ENCODE results near the gene KLHL35. TPM values are rescaled to one million over a fixed set of nuclear protein-coding genes. Genes with fewer than 3 reads are reported as not detected.

KLHL35 gene
- total RNA-seq, 2 experiments from 2014 or later: 0.21 TPM; not detected in 1

DNA sequence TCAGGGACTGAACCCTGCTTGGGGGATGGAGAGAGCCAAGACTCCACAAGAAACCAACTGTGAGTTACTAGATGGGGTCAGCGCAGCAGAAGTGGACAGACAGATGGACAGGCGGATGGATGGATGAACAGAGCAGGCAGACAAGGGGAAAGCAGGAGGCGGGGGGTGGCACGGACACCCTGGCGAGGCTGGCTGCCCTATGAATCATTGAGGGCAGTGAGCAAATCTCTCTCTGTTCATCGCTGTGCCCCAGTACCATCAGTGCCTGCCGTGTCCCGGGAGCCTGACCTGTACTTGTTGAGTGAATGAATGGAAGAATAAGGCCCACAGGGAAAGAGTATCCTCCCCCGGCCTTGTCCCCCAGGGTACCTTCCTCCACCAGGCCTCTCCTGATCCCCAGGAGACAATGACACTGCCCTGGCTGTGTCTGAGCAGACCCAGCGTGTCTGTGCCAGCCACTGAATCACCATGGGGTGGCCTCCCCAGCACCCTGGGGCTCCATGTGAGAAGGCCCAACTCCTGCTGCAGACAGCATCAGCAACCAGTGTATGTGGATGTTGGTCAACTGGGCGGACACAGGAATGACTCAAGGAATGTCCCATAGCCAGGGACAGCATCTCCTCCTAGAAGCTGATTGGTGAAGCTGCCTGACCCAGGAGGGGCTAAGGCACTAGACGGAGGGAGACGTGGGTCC, 5.1 kb upstream of the KLHL35 start:
- intact Hi-C loops (cut with micrococcal nuclease; ENCODE audit: unreplicated experiment): no loop called here
- no peaks in the 10 kb centered on the region for H3K36me3 ChIP-seq (ENCODE audit: insufficient read depth, low read length)
- H3K4me3 ChIP-seq (ENCODE audit: low read depth, low read length, poor library complexity, severe bottlenecking): no peak overlapping the region
- H3K9me2 ChIP-seq (ENCODE audit: insufficient read depth, low read length): no peaks in the 10 kb centered on the region
- no peak overlapping the region for H3K4me2 ChIP-seq (ENCODE audit: low read length)
- no TSS peak for BruUV-seq (replicated peaks)
- H3K27ac ChIP-seq (ENCODE audit: low read depth, low read length, poor library complexity, severe bottlenecking): no peak overlapping the region
- ChIA-PET CTCF (ENCODE audit: unreplicated experiment) (no interaction called here), POLR2A (no interaction called here)
- no peaks in the 10 kb centered on the region for H4K20me1 ChIP-seq (ENCODE audit: insufficient read depth, low read length)
- no peaks in the 10 kb centered on the region for H3K9me3 ChIP-seq (ENCODE audit: low read length)
- TF ChIP-seq, protein P1, sequence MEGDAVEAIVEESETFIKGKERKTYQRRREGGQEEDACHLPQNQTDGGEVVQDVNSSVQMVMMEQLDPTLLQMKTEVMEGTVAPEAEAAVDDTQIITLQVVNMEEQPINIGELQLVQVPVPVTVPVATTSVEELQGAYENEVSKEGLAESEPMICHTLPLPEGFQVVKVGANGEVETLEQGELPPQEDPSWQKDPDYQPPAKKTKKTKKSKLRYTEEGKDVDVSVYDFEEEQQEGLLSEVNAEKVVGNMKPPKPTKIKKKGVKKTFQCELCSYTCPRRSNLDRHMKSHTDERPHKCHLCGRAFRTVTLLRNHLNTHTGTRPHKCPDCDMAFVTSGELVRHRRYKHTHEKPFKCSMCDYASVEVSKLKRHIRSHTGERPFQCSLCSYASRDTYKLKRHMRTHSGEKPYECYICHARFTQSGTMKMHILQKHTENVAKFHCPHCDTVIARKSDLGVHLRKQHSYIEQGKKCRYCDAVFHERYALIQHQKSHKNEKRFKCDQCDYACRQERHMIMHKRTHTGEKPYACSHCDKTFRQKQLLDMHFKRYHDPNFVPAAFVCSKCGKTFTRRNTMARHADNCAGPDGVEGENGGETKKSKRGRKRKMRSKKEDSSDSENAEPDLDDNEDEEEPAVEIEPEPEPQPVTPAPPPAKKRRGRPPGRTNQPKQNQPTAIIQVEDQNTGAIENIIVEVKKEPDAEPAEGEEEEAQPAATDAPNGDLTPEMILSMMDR (conservative IDR thresholded peaks at IDR 0.05; ENCODE audit: low read length): no peak
- no peak for TF ChIP-seq EZH2phosphoT487 (IDR thresholded peaks at IDR 0.05; ENCODE audit: borderline replicate concordance, low read depth, low read length)
- DNase-seq (ENCODE audit: low spot score): no peak
- H2AFZ ChIP-seq (ENCODE audit: low read length): no peak overlapping the region
- no peaks in the 10 kb centered on the region for H3K79me2 ChIP-seq (ENCODE audit: insufficient read depth, low read depth, low read length)
- H3K4me1 ChIP-seq (ENCODE audit: insufficient read depth, low read length, poor library complexity, severe bottlenecking): no peaks in the 10 kb centered on the region

DNA sequence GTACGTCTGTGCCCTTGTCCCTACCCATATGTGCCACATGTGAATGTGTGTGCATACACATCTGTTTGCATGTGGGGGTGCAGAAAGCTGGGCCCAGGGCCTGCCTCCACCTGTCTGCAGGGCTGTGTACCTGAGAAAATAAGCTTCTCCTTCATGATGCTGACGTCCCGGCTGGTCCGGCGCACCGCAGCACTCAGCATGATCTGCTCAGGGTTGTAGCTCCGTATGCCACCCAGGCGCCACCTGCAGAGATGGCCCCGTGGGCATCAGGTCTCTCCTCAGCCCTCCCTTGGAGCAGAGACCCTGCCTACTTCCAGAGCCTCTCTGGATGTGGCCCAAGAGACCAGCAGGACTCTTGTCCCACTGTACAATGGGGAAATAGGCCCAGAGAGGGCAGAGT, 3.8 kb upstream of the KLHL35 start:
- intact Hi-C loops (cut with micrococcal nuclease; ENCODE audit: unreplicated experiment): no loop called here
- H2AFZ ChIP-seq (ENCODE audit: low read length): no peak overlapping the region
- POLR2A ChIA-PET: no interaction called here
- no peaks in the 10 kb centered on the region for H3K9me3 ChIP-seq (ENCODE audit: low read length)
- BruUV-seq (replicated peaks): no TSS peak
- TF ChIP-seq, protein P1 (conservative IDR thresholded peaks at IDR 0.05; ENCODE audit: low read length): no peak
- no peaks in the 10 kb centered on the region for H3K36me3 ChIP-seq (ENCODE audit: insufficient read depth, low read length)
- no peaks in the 10 kb centered on the region for H4K20me1 ChIP-seq (ENCODE audit: insufficient read depth, low read length)
- no peaks in the 10 kb centered on the region for H3K4me1 ChIP-seq (ENCODE audit: insufficient read depth, low read length, poor library complexity, severe bottlenecking)
- H3K4me2 ChIP-seq (ENCODE audit: low read length): no peak overlapping the region
- no peak overlapping the region for H3K4me3 ChIP-seq (ENCODE audit: low read depth, low read length, poor library complexity, severe bottlenecking)
- CTCF ChIA-PET (ENCODE audit: unreplicated experiment): interaction anchor here (0.6 kb wide), 1 partner anchor 102 kb away, joined by 9 read pairs; no protein-coding TSS in a partner anchor
- H3K79me2 ChIP-seq (ENCODE audit: insufficient read depth, low read depth, low read length): no peaks in the 10 kb centered on the region
- no peak for DNase-seq (ENCODE audit: low spot score)
- H3K27ac ChIP-seq (ENCODE audit: low read depth, low read length, poor library complexity, severe bottlenecking): no peak overlapping the region
- H3K9me2 ChIP-seq (ENCODE audit: insufficient read depth, low read length): no peaks in the 10 kb centered on the region

DNA sequence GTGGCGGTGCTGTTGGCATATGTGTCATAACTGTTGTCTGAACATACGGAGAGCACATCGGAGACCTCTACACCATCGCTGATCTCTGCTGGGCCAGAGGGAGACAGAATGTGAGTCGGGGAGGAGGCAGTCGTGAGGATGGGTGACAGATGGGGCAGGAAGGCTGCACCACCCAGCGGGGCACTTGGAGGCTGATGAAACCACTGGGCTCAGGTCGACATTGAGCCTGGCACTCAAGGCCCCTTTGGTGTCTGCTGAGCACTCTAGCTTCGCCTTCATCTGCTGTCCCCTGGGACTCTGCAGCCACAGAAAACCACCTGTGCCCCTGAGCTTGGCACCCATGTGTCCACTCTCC, 2.5 kb upstream of the KLHL35 start:
- H2AFZ ChIP-seq (ENCODE audit: low read length): no peak overlapping the region
- CTCF ChIA-PET (ENCODE audit: unreplicated experiment): no interaction called here
- POLR2A ChIA-PET: interaction anchor here (0.6 kb wide), 1 partner anchor 209 kb away, joined by 3 read pairs; no protein-coding TSS in a partner anchor

More for the DNA sequence above, 2.5 kb upstream of the KLHL35 start:
- Histone ChIP-seq H3K27ac (ENCODE audit: low read depth, low read length, poor library complexity, severe bottlenecking) (no peak overlapping the region), H4K20me1 (ENCODE audit: insufficient read depth, low read length) (no peaks in the 10 kb centered on the region), H3K79me2 (ENCODE audit: insufficient read depth, low read depth, low read length) (no peaks in the 10 kb centered on the region), H3K9me3 (ENCODE audit: low read length) (no peaks in the 10 kb centered on the region), H3K4me3 (ENCODE audit: low read depth, low read length, poor library complexity, severe bottlenecking) (no peak overlapping the region), H3K9me2 (ENCODE audit: insufficient read depth, low read length) (no peaks in the 10 kb centered on the region), H3K4me1 (ENCODE audit: insufficient read depth, low read length, poor library complexity, severe bottlenecking) (no peaks in the 10 kb centered on the region), H3K36me3 (ENCODE audit: insufficient read depth, low read length) (no peaks in the 10 kb centered on the region), H3K4me2 (ENCODE audit: low read length) (no peak overlapping the region)
- TF ChIP-seq, protein P1 (conservative IDR thresholded peaks at IDR 0.05; ENCODE audit: low read length): no peak
- no peak for TF ChIP-seq EZH2phosphoT487 (IDR thresholded peaks at IDR 0.05; ENCODE audit: borderline replicate concordance, low read depth, low read length)
- intact Hi-C loops (cut with micrococcal nuclease; ENCODE audit: unreplicated experiment): no loop called here
- no TSS peak for BruUV-seq (replicated peaks)
- DNase-seq (ENCODE audit: low spot score): no peak
